H7 (cell line): ENCODE results near the gene IL1RAPL2. TPM values are rescaled to one million over a fixed set of nuclear protein-coding genes. Genes with fewer than 3 reads are reported as not detected.

ENCODE experiments used
- DNase-seq: peaks from one replicate; pipeline ENCODE4 v3.0.0; 2012
- H3K27me3 ChIP-seq: 2 replicates; pipeline ENCODE4 v1.6.0; 2011; ENCODE audit warnings: mild to moderate bottlenecking, low read length; ENCODE audit not compliant: control insufficient read depth, insufficient read depth
- H3K36me3 ChIP-seq: replicated peaks from 2 replicates; pipeline ENCODE4 v1.5.1; 2011; ENCODE audit warnings: low read length; ENCODE audit not compliant: control insufficient read depth, insufficient read depth
- H3K4me3 ChIP-seq: 2 replicates; pipeline ENCODE4 v1.5.1; 2011; ENCODE audit warnings: low read depth, mild to moderate bottlenecking, control low read depth, low read length, moderate library complexity; ENCODE audit not compliant: insufficient read depth
- total RNA-seq: library from RNA; depleted of rRNA; stranded (reverse); fragments of >200 nt; shearing (Covaris generic); gene quantifications from 2 replicates; pipeline ENCODE4 v1.2.3, GENCODE V29; 2014

IL1RAPL2 gene
- total RNA-seq, 1 experiment from 2014 or later = 0.03 TPM

DNA sequence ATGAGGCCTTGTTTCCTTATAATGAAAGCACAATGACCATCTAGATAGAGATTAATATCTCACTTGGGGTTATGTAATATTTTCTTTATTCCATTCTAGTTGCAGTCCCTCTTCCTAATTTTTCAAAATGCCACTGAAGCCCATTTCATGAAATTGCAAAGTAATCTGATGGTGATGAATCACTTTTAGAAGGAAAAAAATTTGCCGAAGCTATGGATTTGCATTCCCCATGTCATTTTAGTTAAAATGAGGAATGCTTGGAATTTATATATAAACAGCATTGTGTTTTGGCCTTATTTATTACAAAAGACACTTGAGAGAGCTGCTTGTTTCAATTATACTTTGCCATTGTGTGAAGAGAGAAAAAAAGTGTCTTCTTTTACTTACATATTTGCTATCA, 896.2 kb downstream of the IL1RAPL2 start:
- no peaks in the 10 kb centered on the region for H3K36me3 ChIP-seq
- H3K27me3 ChIP-seq = no peaks in the 10 kb centered on the region
- H3K4me3 ChIP-seq = no peak overlapping the region
- DNase-seq = no peak

DNA sequence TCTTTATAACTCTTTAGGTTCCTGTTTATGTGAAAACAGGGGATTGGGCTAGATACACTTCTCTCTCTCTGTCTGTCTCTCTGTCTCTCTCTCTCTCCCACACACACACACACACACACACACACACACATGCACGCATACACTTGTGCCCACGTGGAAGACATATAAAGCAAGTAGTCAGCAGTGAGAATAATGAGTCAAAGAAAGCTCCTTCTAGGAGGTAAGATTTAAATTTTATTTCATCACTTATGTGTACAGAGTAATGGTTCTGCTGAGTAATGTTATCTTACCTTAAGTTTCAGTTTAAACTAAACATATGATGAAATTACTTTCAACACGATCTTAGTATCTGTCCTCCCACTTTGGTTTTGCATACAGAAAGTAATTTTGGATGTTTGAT, 897.5 kb downstream of the IL1RAPL2 start:
- no peak for DNase-seq
- Histone ChIP-seq H3K36me3 (no peaks in the 10 kb centered on the region), H3K27me3 (no peaks in the 10 kb centered on the region), H3K4me3 (no peak overlapping the region)

DNA sequence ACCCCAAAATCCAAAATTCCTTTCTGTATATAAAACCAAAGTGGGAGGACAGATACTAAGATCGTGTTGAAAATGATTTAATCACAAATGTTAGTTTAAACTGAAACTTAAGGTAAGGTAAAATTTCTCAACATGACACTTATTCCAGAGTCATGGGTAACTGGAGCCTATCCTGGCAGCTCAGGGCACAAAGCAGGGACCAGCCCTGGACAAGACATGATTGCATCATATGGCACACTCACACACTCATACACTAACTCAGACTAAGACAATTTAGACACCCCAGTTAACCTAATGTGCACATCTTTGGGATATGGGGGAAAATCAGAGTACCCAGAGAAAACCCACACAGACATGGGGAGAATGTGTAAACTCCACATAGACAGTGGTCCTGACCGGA, 898.6 kb downstream of the IL1RAPL2 start:
- Histone ChIP-seq H3K36me3 (no peaks in the 10 kb centered on the region), H3K4me3 (no peak overlapping the region), H3K27me3 (no peaks in the 10 kb centered on the region)
- no peak for DNase-seq

DNA sequence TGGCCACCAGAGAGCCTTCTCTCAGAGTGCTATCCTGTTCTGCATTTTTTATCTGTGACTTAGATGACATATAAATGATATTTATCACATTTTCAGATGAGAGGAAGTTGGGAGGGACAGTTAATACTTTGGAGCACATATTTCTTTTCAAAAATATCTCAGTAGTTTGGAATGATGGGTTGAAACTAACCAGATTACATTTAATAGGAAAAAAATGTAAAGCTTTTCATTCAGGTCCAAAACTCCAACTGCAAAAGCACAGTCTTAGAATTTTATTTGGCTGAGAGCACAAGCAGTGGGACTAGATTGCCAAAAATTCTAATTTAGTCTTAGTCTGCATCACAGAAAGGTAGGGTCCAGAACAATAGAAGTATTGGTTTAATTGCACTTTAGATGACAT, 902.7 kb downstream of the IL1RAPL2 start:
- Histone ChIP-seq H3K27me3 (no peaks in the 10 kb centered on the region), H3K36me3 (no peaks in the 10 kb centered on the region), H3K4me3 (no peak overlapping the region)
- DNase-seq = no peak

DNA sequence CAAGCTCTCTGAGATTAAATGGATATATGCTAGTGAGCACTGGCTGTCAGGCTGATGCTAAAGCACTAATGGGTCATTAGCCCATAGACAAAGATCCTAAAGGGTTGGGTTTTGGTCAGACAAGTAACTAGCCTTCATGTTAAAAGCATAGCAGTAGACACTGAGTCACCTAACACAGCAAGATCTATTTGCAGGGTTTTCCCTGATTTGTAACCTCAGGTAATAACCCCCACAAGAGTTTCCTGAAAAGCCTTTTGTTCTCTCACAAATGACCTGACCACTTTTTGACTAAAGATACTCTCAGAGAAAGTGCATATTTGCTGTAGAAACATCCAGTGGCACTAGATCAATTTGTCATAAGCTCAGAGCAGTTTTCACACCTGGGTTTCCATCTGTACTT, 905.6 kb downstream of the IL1RAPL2 start:
- H3K27me3 ChIP-seq = no peaks in the 10 kb centered on the region
- DNase-seq = no peak
- H3K4me3 ChIP-seq = no peak overlapping the region
- no peaks in the 10 kb centered on the region for H3K36me3 ChIP-seq

DNA sequence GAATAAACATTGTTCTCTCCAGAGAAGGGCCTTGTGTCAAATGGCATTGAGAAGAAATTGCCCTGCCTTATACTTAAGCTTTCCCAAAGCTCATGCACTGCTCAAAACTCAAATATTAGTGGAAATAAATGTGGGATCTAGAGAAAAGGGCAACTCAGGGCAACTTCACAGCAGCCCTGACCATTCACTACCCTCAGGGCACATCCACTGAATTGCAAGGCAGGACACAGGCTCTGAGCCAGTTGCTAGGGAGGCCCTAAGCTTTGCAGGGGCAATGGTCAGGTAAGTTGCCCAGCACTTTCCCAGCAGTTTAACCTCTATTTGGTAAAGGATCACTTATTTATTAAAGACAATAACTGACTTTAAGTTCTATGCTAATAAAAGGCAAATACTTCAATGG, 909.8 kb downstream of the IL1RAPL2 start:
- Histone ChIP-seq H3K27me3 (no peaks in the 10 kb centered on the region), H3K36me3 (no peaks in the 10 kb centered on the region), H3K4me3 (no peak overlapping the region)
- no peak for DNase-seq

DNA sequence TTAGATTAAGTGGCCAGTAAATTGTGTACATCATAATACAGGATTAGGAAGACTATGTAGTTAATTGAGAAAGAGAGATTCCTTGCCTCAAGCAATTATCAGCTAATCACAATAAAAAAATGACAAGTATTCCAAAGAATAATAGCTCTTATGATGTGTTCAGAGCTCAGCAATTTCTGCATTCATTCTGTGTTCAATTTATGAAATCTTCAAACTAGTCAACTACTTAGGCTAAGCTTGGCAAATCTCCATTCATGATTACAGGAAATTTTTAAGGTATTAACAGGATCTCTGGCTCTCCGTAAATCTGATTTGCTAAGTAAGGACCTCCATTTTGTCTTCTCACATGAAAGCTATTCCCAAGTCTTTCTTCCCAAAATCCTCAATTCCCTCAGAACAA, 911.4 kb downstream of the IL1RAPL2 start:
- H3K27me3 ChIP-seq = no peaks in the 10 kb centered on the region
- no peaks in the 10 kb centered on the region for H3K36me3 ChIP-seq
- no peak for DNase-seq
- no peak overlapping the region for H3K4me3 ChIP-seq

DNA sequence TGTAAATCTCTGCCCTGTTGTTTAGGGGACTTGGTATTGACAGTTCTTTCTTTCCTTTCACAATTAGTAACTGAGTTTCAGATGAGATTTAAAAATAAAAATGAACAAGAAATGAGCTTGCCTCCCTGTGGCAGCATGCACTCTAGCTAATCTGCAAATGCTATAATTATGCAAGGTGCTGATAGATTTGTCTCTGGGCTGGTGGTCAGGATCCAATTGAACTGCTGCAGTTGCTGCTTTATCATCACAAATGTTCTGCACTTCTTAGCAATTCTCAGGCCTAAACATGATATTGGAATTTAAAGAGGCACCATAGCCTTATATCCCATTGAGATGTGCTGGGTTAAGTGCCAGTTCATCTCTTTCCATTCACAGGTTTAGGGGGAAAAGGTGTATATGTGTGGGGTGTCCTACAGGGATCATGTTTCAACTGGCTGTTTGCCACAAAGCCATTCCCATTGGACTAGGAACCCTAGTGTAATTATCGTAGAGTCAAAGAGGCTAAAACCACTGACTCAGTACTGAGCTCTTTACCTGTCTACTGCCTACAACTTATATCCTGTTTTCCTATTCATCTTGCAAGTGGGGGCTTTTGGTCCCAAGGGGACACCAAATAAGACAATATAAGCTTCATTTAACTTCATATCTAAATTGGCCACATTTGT, 914.8 kb downstream of the IL1RAPL2 start:
- Histone ChIP-seq H3K36me3 (no peaks in the 10 kb centered on the region), H3K4me3 (no peak overlapping the region), H3K27me3 (no peaks in the 10 kb centered on the region)
- no peak for DNase-seq

DNA sequence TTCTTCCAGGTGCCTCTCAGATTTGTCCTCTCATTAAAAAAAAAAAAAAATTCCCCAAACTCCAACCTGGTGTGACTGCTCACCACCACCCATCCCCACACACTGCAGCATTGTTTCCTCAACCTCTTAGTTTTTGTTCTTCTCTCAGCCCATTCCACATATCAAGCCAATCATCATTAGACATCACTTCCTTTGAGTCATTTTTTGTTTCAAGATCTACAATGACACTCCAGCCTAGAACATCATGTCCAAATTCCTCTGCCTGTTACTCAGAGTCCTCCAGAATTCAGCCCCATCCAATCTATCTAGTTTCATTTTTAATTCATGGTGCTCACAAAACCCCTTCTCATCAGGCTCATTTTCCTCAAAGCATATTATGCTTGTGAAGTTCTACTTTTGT, 917.0 kb downstream of the IL1RAPL2 start:
- DNase-seq = no peak
- Histone ChIP-seq H3K36me3 (no peaks in the 10 kb centered on the region), H3K4me3 (no peak overlapping the region), H3K27me3 (no peaks in the 10 kb centered on the region)

DNA sequence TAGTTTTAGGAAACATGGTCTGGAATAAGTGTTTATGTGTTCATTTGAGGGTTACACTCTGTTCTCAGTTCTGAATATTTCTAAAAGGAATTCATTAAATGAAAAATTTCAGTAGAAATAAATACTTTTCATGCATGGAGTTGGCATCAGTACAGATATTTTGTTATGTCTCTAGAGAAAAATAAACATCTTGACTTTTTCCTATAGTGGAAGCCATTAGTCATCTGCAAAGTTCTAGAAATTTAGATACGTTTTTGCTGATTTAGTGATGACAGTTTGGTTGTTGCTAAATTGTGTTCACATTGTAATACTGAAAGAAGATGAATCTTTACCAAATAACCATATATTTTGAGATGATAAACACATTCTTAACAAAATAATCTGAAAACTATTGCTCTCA, 922.7 kb downstream of the IL1RAPL2 start:
- no peak for DNase-seq
- no peak overlapping the region for H3K4me3 ChIP-seq
- H3K27me3 ChIP-seq = no peaks in the 10 kb centered on the region

DNA sequence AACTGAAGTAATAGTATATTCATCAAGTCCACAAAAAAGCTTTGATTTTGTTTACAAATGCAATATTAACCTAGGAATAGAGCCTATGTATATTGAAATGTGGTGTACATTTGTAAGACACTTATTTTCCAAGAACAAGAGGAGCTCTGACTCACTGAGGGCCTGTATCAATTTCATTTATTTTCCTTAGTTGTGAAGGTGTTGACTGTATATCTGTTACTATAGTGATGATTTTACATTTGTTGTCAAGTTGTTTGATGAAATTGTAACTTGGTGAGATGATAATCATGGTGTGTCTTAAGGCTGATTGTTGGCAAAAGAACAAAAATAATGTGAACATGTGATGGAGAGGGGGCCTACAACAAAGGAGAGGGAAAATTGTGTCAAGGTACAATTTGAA, 929.4 kb downstream of the IL1RAPL2 start:
- H3K36me3 ChIP-seq = no peaks in the 10 kb centered on the region
- H3K4me3 ChIP-seq = no peak overlapping the region
- H3K27me3 ChIP-seq = no peaks in the 10 kb centered on the region
- no peak for DNase-seq

More for the DNA sequence above, 922.7 kb downstream of the IL1RAPL2 start:
- H3K36me3 ChIP-seq = no peaks in the 10 kb centered on the region

DNA sequence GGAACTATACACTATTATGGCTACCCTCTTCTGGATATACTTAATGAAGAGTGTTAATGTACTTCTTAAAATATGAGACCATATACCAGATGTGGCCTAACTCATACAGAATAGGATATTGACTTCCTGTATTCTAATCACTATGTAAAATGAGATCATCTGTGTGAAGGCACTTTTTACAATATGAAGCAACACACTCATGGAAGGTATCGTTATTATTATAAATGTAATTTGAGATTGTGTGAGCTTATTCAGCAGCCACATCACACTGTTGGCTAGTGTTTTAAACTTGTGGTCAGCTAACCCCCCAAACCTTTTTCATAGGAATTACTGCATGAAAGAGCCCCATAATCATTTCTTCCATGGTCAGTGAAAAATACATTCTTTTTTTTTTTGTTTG, 936.3 kb downstream of the IL1RAPL2 start:
- no peak for DNase-seq
- Histone ChIP-seq H3K36me3 (no peaks in the 10 kb centered on the region), H3K27me3 (no peaks in the 10 kb centered on the region), H3K4me3 (no peak overlapping the region)

DNA sequence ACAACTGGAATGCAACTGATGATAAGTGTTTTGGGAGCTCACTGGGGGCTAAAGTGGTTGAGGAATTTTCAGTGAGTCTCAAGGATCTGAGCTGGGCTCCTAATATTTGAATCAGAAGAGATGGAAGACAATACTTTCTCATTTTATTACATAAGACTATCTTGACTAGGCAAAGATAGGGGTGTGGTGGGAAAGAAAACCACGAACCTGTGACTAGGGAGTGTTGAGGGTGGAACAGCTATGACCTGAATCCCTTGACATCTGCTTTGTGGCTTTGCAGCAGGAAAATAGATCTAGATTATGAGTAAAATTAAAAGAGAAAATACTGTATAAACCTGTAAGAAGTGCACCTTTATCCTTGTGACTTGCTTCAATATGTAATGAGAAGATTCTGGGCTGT, 949.6 kb downstream of the IL1RAPL2 start:
- Histone ChIP-seq H3K27me3 (no peaks in the 10 kb centered on the region), H3K4me3 (no peak overlapping the region), H3K36me3 (no peaks in the 10 kb centered on the region)
- DNase-seq = no peak

DNA sequence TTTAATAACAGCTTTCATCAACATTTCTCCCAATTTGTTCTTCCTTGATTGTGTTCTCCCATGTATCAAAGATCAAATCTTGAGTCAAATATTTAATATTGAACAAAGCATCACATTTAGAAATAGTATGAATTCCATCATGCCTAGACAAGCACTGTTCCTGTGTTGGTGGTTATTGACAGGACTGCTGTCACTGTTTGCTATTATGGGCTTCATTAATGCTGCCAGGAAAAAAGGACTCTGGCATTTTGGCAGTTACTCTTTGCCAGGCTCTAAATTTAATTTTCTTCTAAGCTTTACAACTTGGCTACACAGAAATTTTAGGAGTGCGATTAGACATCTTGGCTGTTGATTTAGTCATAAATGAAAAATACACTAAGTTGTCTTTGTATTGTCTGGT, 960.4 kb downstream of the IL1RAPL2 start:
- no peaks in the 10 kb centered on the region for H3K36me3 ChIP-seq
- no peak overlapping the region for H3K4me3 ChIP-seq

DNA sequence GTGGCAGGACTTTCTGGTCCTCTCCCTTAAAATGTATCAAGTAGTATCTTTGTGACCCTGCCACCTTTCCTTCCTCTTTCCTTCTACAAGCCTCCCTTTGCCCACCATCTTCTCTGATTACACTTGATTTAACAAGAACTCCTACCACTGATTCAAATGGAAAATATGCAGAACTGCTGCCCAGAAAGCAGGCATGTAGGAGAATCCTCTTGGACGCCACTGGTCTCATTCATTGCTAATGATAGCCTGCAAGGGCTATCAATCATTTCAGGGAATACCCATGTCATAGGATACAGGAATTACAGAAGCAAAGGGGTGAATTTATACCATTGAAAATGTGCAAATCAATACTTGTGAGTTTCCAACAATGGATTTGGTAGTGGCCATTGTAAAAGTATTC, 961.8 kb downstream of the IL1RAPL2 start:
- no peaks in the 10 kb centered on the region for H3K36me3 ChIP-seq
- no peaks in the 10 kb centered on the region for H3K27me3 ChIP-seq
- no peak overlapping the region for H3K4me3 ChIP-seq
- no peak for DNase-seq

More for the DNA sequence above, 960.4 kb downstream of the IL1RAPL2 start:
- no peaks in the 10 kb centered on the region for H3K27me3 ChIP-seq
- no peak for DNase-seq

DNA sequence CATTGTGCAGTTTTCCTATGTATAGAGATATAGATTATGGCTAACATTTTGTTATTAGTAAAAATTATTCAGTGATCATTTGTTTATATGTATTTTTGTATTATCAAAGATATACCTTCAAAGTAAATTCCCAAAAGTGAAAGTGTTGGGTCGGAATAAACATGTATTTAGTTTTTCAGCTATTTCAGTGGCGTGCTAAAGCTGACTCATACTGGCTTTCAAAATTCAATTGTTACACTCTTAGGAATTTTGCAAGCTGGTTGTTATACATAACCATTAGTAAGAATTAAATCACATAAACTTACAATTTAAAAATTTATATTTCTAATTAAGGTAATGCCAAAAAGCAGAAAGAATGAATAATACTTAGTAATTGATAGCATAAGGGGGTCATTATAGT, 968.0 kb downstream of the IL1RAPL2 start:
- no peaks in the 10 kb centered on the region for H3K36me3 ChIP-seq

More for the DNA sequence above, 968.0 kb downstream of the IL1RAPL2 start:
- DNase-seq = no peak
- Histone ChIP-seq H3K4me3 (no peak overlapping the region), H3K27me3 (no peaks in the 10 kb centered on the region)
